Natural killer cell (primary cell): Measurements from ENCODE around the gene FBXW2. TPM values are rescaled to one million over a fixed set of nuclear protein-coding genes. Genes with fewer than 3 reads are reported as not detected.

Experiments used
- ATAC-seq, 3 donors: fragments of 150-1000 bp in 2 of 3; fragments of 200-7000 bp in 1 of 3; cut with Tn5 transposase; 1 replicate in 1 of 3; 2 replicates in 2 of 3; pipeline ENCODE4 v1.10.0; 2021; ENCODE audit warnings: mild to moderate bottlenecking in 2 of 3, moderate library complexity in 2 of 3
- DNase-seq, 2 donors: peaks; one replicate each; pipeline versions ENCODE4 v3.0.0 to v3.0.0-alpha.2; 2013 to 2021; ENCODE audit warnings: mixed read lengths in 1 of 2
- H3K27ac ChIP-seq: one replicate; pipeline ENCODE4 v1.5.1; 2013; ENCODE audit warnings: mild to moderate bottlenecking, low read length
- H3K27me3 ChIP-seq: one replicate; pipeline ENCODE4 v1.6.1; 2013; ENCODE audit warnings: low read length; ENCODE audit not compliant: control insufficient read depth, insufficient read depth
- H3K36me3 ChIP-seq: one replicate; pipeline ENCODE4 v1.6.1; 2013; ENCODE audit warnings: low read length; ENCODE audit not compliant: control insufficient read depth, insufficient read depth
- H3K4me1 ChIP-seq: one replicate; pipeline ENCODE4 v1.6.1; 2013; ENCODE audit warnings: low read length; ENCODE audit not compliant: control insufficient read depth, insufficient read depth
- H3K4me3 ChIP-seq: one replicate; pipeline ENCODE4 v1.5.1; 2013; ENCODE audit warnings: low read length
- H3K9me3 ChIP-seq: one replicate; pipeline ENCODE4 v1.6.1; 2013; ENCODE audit warnings: low read length; ENCODE audit not compliant: control insufficient read depth, insufficient read depth
- H3K27ac Mint-ChIP-seq, 2 donors: one replicate each; pipeline ENCODE4 v1.8.0; 2022; ENCODE audit warnings: mild to moderate bottlenecking in 2 of 2, mixed read lengths in 2 of 2, moderate library complexity in 1 of 2
- H3K27me3 Mint-ChIP-seq, 2 donors: one replicate each; pipeline ENCODE4 v1.8.0; 2022; ENCODE audit warnings: low read depth in 2 of 2, mixed read lengths in 2 of 2
- H3K36me3 Mint-ChIP-seq: one replicate; pipeline ENCODE4 v1.8.0; 2022; ENCODE audit warnings: mixed read lengths
- H3K4me1 Mint-ChIP-seq, 2 donors: one replicate each; pipeline ENCODE4 v1.8.0; 2022; ENCODE audit warnings: mixed read lengths in 2 of 2
- H3K4me3 Mint-ChIP-seq: one replicate; pipeline ENCODE4 v1.8.0; 2022; ENCODE audit warnings: mild to moderate bottlenecking, moderate library complexity, mixed read lengths
- H3K9me3 Mint-ChIP-seq, 2 donors: one replicate each; pipeline ENCODE4 v1.8.0; 2022; ENCODE audit warnings: mixed read lengths in 2 of 2
- CTCF ChIP-seq: fragments of 200-600 bp; IDR thresholded peaks from one replicate; pipeline ENCODE4 v1.8.0; 2022; ENCODE audit warnings: antibody characterized with exemption
- WGBS: methylation state at CpG from one replicate; pipeline ENCODE4 v1.1.7; 2013; ENCODE audit warnings: missing lambda C conversion rate; ENCODE audit not compliant: insufficient coverage; 5-methylcytosine and 5-hydroxymethylcytosine counted together
- intact Hi-C: fragments of 100-400 bp; cut with micrococcal nuclease; formaldehyde crosslinking; loops from one replicate; pipeline ENCODE4 v1.14.2; 2022
- total RNA-seq, 4 donors: library from RNA; stranded (reverse); fragments of 120-200 nt in 1 of 4; gene quantifications; one replicate each; pipeline versions ENCODE4 v1.2.3 to v1.2.4, GENCODE V29; 2013 to 2022

FBXW2 gene
- total RNA-seq, 3 donors from 2014 or later (not counting 1 experiment from before 2014, with no cell fraction given), result 88.3 to 122 (median 92.6) TPM

- no peaks in the 10 kb centered on the region for H3K27me3 ChIP-seq
- no peak overlapping the region for H3K4me3 Mint-ChIP-seq
- ATAC-seq (no peak), DNase-seq (no peak)
- peaks cover 9% of the 10 kb centered on the region for H3K4me1 ChIP-seq
- no peaks in the 10 kb centered on the region for H3K9me3 ChIP-seq
- WGBS, result 98% methylated on average over 5 of the region's 5 CpGs
- H3K36me3 Mint-ChIP-seq, result peaks cover 28% of the 10 kb centered on the region
- H3K9me3 Mint-ChIP-seq, result no peaks in the 10 kb centered on the region
- no peak for TF ChIP-seq CTCF
- intact Hi-C loops, result no loop called here
- H3K27me3 Mint-ChIP-seq, result no peaks in the 10 kb centered on the region
- H3K27ac Mint-ChIP-seq, result no peak overlapping the region
- peaks cover 49% of the 10 kb centered on the region for H3K36me3 ChIP-seq
- peaks cover 16 to 26% of the 10 kb centered on the region in 2 donors for H3K4me1 Mint-ChIP-seq
- H3K27ac ChIP-seq, result no peak overlapping the region
- H3K4me3 ChIP-seq, result no peak overlapping the region
These were observed 16.0 kb downstream of the FBXW2 start for GRCh38 chr9:120777229-120777628.

- Histone ChIP-seq H3K27ac (no peak overlapping the region), H3K36me3 (peaks cover 52% of the 10 kb centered on the region), H3K4me3 (no peak overlapping the region), H3K27me3 (no peaks in the 10 kb centered on the region), H3K4me1 (peaks cover 9% of the 10 kb centered on the region), H3K9me3 (no peaks in the 10 kb centered on the region)
- no peak for ATAC-seq
- Mint-ChIP-seq H3K27ac (no peak overlapping the region), H3K36me3 (peaks cover 28% of the 10 kb centered on the region), H3K4me1 (peaks cover 16 to 26% of the 10 kb centered on the region in 2 donors), H3K27me3 (no peaks in the 10 kb centered on the region), H3K4me3 (no peak overlapping the region), H3K9me3 (no peaks in the 10 kb centered on the region)
- intact Hi-C loops, result no loop called here
- 100% methylated on average over 1 of the region's 1 CpG for WGBS
- no peak for TF ChIP-seq CTCF
- DNase-seq, result no peak
These were observed 16.4 kb downstream of the FBXW2 start for GRCh38 chr9:120776788-120777187.

GRCh38 chr9:120775859-120776258 is 17.4 kb downstream of the FBXW2 start:
- 95% methylated on average over 4 of the region's 5 CpGs for WGBS
- Histone ChIP-seq H3K4me3 (no peak overlapping the region), H3K36me3 (peaks cover 61% of the 10 kb centered on the region), H3K27ac (no peak overlapping the region), H3K27me3 (no peaks in the 10 kb centered on the region), H3K4me1 (peaks cover 9% of the 10 kb centered on the region), H3K9me3 (no peaks in the 10 kb centered on the region)
- peaks cover 35% of the 10 kb centered on the region for H3K36me3 Mint-ChIP-seq
- H3K4me3 Mint-ChIP-seq, result no peak overlapping the region
- H3K27ac Mint-ChIP-seq, result no peak overlapping the region
- ATAC-seq, result no peak
- DNase-seq, result no peak
- no peaks in the 10 kb centered on the region for H3K9me3 Mint-ChIP-seq
- peaks cover 13 to 26% of the 10 kb centered on the region in 2 donors for H3K4me1 Mint-ChIP-seq
- intact Hi-C loops, result no loop called here
- no peak for TF ChIP-seq CTCF
- H3K27me3 Mint-ChIP-seq, result no peaks in the 10 kb centered on the region

- H3K36me3 Mint-ChIP-seq, result peaks cover 40% of the 10 kb centered on the region
- Histone ChIP-seq H3K36me3 (peaks cover 70% of the 10 kb centered on the region), H3K4me3 (no peak overlapping the region), H3K27ac (no peak overlapping the region), H3K9me3 (no peaks in the 10 kb centered on the region), H3K4me1 (peaks cover 2% of the 10 kb centered on the region), H3K27me3 (no peaks in the 10 kb centered on the region)
- DNase-seq, result no peak
- intact Hi-C loops, result no loop called here
- ATAC-seq, result no peak
- no peak for TF ChIP-seq CTCF
- H3K27ac Mint-ChIP-seq, result no peak overlapping the region
- 99% methylated on average over 4 of the region's 4 CpGs for WGBS
- H3K9me3 Mint-ChIP-seq, result no peaks in the 10 kb centered on the region
- no peaks in the 10 kb centered on the region for H3K27me3 Mint-ChIP-seq
- H3K4me3 Mint-ChIP-seq, result no peak overlapping the region
- H3K4me1 Mint-ChIP-seq, result peaks cover 5 to 18% of the 10 kb centered on the region in 2 donors
These were observed 18.5 kb downstream of the FBXW2 start for GRCh38 chr9:120774719-120775118.
